Osteocyte (in vitro differentiated cells): ENCODE data around the gene ARHGAP22. TPM values are rescaled to one million over a fixed set of nuclear protein-coding genes. Genes with fewer than 3 reads are reported as not detected.

Source experiments
- DNase-seq: peaks from one replicate; pipeline ENCODE4 v3.0.0; 2021; ENCODE audit warnings: mixed read lengths; ENCODE audit not compliant: unreplicated experiment; ENCODE audit errors: extremely low spot score
- H3K27ac Mint-ChIP-seq: one replicate; pipeline ENCODE4 v1.8.0; 2021; ENCODE audit warnings: mild to moderate bottlenecking, mixed read lengths; ENCODE audit not compliant: unreplicated experiment
- H3K27me3 Mint-ChIP-seq: one replicate; pipeline ENCODE4 v1.8.0; 2021; ENCODE audit warnings: mixed read lengths; ENCODE audit not compliant: unreplicated experiment
- H3K36me3 Mint-ChIP-seq: one replicate; pipeline ENCODE4 v1.8.0; 2021; ENCODE audit warnings: mixed read lengths; ENCODE audit not compliant: unreplicated experiment
- H3K4me1 Mint-ChIP-seq: one replicate; pipeline ENCODE4 v1.8.0; 2021; ENCODE audit warnings: mixed read lengths; ENCODE audit not compliant: unreplicated experiment
- H3K4me3 Mint-ChIP-seq: one replicate; pipeline ENCODE4 v1.8.0; 2021; ENCODE audit warnings: mild to moderate bottlenecking, moderate library complexity, mixed read lengths; ENCODE audit not compliant: unreplicated experiment
- H3K9me3 Mint-ChIP-seq: one replicate; pipeline ENCODE4 v1.8.0; 2021; ENCODE audit warnings: mixed read lengths; ENCODE audit not compliant: unreplicated experiment
- CTCF ChIP-seq: fragments of 200-600 bp; sonication (generic); IDR thresholded peaks from 2 replicates; pipeline ENCODE4 v1.5.0; 2021; ENCODE audit warnings: antibody characterized with exemption, mild to moderate bottlenecking, moderate library complexity
- total RNA-seq: library from RNA; stranded (reverse); gene quantifications from 2 replicates; pipeline ENCODE4 v1.2.1, GENCODE V29; 2021

Gene ARHGAP22
- total RNA-seq, 1 donor from 2014 or later = 0.64 TPM

- DNase-seq = no peak
Measured at GRCh38 chr10:48490946-48491345, 113.9 kb downstream of the ARHGAP22 start.

GRCh38 chr10:48490571-48490940 lies 114.3 kb downstream of the ARHGAP22 start:
- H3K9me3 Mint-ChIP-seq = no peaks in the 10 kb centered on the region
- H3K27me3 Mint-ChIP-seq = no peaks in the 10 kb centered on the region
- H3K4me1 Mint-ChIP-seq = peaks cover 4% of the 10 kb centered on the region
- no peak for TF ChIP-seq CTCF
- DNase-seq = peak; percentile 56
- H3K4me3 Mint-ChIP-seq = no peak overlapping the region
- H3K36me3 Mint-ChIP-seq = no peaks in the 10 kb centered on the region
- no peak overlapping the region for H3K27ac Mint-ChIP-seq

More at GRCh38 chr10:48490946-48491345, 113.9 kb downstream of the ARHGAP22 start:
- H3K9me3 Mint-ChIP-seq = no peaks in the 10 kb centered on the region
- H3K27me3 Mint-ChIP-seq = no peaks in the 10 kb centered on the region
- H3K27ac Mint-ChIP-seq = no peak overlapping the region
- no peaks in the 10 kb centered on the region for H3K36me3 Mint-ChIP-seq
- peaks cover 8% of the 10 kb centered on the region for H3K4me1 Mint-ChIP-seq
- TF ChIP-seq CTCF = no peak
- no peak overlapping the region for H3K4me3 Mint-ChIP-seq

DNA sequence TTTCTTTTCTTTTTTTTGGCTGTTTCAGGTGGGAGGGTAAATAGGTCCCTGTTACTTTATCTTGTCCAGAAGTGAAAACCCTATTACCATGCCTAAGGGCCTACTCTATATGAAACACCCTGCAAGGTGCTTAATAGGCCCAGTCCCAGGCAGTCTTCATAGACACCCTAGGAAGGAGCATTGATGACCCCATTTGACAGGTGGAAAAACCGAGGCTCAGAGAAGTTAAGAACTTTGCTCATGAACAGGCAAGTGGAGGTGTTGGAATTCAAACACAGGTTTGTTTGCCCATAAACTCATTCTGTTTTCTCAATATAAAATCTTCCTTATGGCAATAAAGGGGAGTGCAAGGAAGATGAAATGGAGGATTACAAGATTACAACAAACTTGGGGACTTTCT lies 115.8 kb downstream of the ARHGAP22 start:
- DNase-seq = no peak
- Mint-ChIP-seq H3K36me3 (no peaks in the 10 kb centered on the region), H3K27me3 (no peaks in the 10 kb centered on the region), H3K9me3 (no peaks in the 10 kb centered on the region), H3K4me1 (peaks cover 5% of the 10 kb centered on the region), H3K4me3 (no peak overlapping the region), H3K27ac (no peak overlapping the region)
- no peak for TF ChIP-seq CTCF

DNA sequence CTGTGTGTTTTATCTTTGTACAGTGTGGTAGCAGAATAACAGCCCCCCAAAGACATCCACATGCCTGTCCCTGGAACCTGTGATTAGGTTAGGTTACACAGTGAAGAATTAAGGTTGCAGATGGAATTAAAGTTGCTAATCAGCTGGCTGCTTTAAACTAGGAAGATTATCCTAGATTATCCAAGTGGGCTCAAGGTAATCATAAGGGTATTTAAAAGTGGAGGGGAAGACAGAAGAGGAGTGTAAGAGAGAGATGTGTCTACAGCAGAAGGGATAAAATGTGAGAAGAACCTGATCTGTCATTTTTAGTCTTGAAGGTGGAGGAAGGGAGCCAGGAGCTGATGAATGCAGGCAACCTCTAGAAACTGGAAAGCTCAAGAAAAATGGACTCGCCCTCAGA lies 117.6 kb downstream of the ARHGAP22 start:
- no peak for DNase-seq
- Mint-ChIP-seq H3K27ac (no peak overlapping the region), H3K4me1 (peaks cover 14% of the 10 kb centered on the region), H3K27me3 (no peaks in the 10 kb centered on the region), H3K4me3 (no peak overlapping the region), H3K36me3 (no peaks in the 10 kb centered on the region), H3K9me3 (no peaks in the 10 kb centered on the region)
- TF ChIP-seq CTCF = no peak

DNA sequence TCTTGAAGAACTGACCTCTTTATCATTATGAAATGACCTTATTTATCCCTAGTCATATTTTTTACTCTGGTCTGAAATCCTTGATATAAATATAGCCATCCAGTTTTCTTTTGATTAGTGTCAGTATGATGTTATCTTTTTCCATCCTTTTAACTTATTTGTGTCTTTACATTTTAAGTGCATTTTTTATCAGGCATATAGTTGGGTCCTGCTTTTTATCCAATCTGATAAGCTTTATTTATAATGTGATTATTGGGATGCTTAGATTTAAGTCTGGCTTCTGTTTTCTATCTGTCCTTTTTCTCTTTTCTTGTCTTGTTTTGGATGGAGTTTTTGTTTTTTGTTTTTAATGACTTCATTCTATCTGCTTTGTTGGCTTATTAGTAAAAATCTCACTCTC lies 119.2 kb downstream of the ARHGAP22 start:
- no peak for DNase-seq
- H3K36me3 Mint-ChIP-seq = no peaks in the 10 kb centered on the region
- H3K27ac Mint-ChIP-seq = no peak overlapping the region
- no peaks in the 10 kb centered on the region for H3K27me3 Mint-ChIP-seq
- H3K9me3 Mint-ChIP-seq = no peaks in the 10 kb centered on the region
- no peak overlapping the region for H3K4me3 Mint-ChIP-seq
- H3K4me1 Mint-ChIP-seq = peaks cover 14% of the 10 kb centered on the region
- TF ChIP-seq CTCF = no peak
